ENCODE data around the gene CHST5.

Gene CHST5

DNA sequence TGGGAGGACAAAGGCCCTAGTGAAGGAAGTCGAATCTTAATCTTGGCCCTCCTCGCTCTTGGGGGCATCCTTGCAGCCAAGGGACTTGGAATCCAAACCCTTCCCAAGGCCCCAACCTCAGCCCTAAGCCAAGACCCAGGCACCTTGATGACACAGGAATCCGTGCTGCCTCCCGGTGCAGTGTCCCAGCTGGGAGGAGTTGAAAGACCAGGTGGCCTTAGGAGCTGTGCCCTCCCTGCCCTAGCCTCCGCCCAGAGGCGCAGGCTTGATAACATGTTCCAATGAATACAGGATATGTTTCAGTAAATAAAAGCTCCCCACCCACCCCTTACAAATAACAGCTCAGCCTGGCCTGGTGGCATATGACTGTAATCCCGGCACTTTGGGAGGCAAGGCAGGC, at the start of gene CHST5:
Gene CHST5, minus strand, starts transcription at position 208 of the 400 bp plus-strand sequence. CDS start 5,724 bp downstream, outside the sequence.
- TF ChIP-seq, protein P1, sequence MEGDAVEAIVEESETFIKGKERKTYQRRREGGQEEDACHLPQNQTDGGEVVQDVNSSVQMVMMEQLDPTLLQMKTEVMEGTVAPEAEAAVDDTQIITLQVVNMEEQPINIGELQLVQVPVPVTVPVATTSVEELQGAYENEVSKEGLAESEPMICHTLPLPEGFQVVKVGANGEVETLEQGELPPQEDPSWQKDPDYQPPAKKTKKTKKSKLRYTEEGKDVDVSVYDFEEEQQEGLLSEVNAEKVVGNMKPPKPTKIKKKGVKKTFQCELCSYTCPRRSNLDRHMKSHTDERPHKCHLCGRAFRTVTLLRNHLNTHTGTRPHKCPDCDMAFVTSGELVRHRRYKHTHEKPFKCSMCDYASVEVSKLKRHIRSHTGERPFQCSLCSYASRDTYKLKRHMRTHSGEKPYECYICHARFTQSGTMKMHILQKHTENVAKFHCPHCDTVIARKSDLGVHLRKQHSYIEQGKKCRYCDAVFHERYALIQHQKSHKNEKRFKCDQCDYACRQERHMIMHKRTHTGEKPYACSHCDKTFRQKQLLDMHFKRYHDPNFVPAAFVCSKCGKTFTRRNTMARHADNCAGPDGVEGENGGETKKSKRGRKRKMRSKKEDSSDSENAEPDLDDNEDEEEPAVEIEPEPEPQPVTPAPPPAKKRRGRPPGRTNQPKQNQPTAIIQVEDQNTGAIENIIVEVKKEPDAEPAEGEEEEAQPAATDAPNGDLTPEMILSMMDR (IDR thresholded peaks at IDR 0.05): no peak

GRCh38 chr16:75584108-75584507, 48.2 kb upstream of the CHST5 start:
- TF ChIP-seq, protein P1 (IDR thresholded peaks at IDR 0.05): no peak

GRCh38 chr16:75579281-75579834, 43.5 kb upstream of the CHST5 start:
- TF ChIP-seq, protein P1 (IDR thresholded peaks at IDR 0.05): no peak

GRCh38 chr16:75578725-75579124, 42.8 kb upstream of the CHST5 start:
- TF ChIP-seq, protein P1 (IDR thresholded peaks at IDR 0.05): no peak

GRCh38 chr16:75578212-75578611, 42.3 kb upstream of the CHST5 start:
- TF ChIP-seq, protein P1 (IDR thresholded peaks at IDR 0.05): no peak

GRCh38 chr16:75576384-75576811, 40.5 kb upstream of the CHST5 start:
- TF ChIP-seq, protein P1 (IDR thresholded peaks at IDR 0.05): no peak

DNA sequence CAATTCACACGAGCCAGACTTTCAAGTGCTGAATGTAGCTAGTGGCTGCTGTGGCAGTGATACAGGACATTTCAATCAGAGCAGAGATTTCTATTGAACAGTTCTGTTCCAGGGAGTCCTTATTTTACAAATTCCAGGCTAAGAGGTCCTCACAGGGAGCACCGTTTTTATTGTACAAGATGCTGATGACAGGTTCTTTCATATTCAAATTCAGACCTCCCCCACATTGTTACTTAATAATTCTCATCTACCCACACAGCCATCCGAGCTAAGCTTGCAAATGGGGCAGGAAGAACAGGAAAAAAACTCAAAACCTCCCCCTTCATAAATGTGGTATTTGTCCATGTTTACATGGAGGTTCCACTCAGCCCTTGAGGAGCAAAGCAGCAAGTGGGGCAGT, 40.0 kb upstream of the CHST5 start:
- TF ChIP-seq, protein P1 (IDR thresholded peaks at IDR 0.05): no peak

- TF ChIP-seq, protein P1 (IDR thresholded peaks at IDR 0.05): no peak
Observed at GRCh38 chr16:75573955-75574354, 38.0 kb upstream of the CHST5 start.

Data from LNCAP (cell line).